GM20431 (cell line): Measurements from ENCODE around the gene CADPS2.

Source experiments
- in situ Hi-C: fragments of 300-500 bp; cut with MseI, MboI; formaldehyde crosslinking; loops from one replicate; pipeline ENCODE4 v1.15.0; 2020; ENCODE audit warnings: low sequenced_read_pairs; ENCODE audit not compliant: unreplicated experiment

CADPS2 gene

GRCh38 chr7:122886357-122887081 is at the start of gene CADPS2:
Gene CADPS2 (minus strand): TSS chr7:122886460. CDS start chr7:122886337, 123 bp downstream.
- in situ Hi-C loops, result no loop called here

GRCh38 chr7:122935620-122936019 is 49.4 kb upstream of the CADPS2 start:
- in situ Hi-C loops, result no loop called here

GRCh38 chr7:122919643-122920181 is 33.5 kb upstream of the CADPS2 start:
- in situ Hi-C loops, result no loop called here

DNA sequence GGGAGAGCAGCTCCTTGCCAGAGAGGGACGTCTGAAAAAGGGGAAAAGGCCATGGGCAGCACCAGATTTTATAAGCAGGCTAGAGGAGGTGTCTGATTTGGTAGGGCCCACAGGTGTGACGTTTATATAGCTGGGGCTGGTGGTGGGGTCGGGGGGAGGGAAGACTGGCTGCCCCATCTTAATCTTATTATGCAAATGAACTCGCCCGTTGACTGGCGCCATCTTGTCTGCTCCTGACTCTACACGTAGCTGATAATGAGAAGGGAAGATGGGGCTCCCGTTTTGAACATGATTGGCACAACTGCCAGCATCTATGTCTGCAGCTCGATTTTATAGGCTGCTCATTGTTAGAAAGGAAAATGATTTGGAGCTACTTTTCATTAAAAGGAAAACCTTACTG is 28.6 kb upstream of the CADPS2 start:
- in situ Hi-C loops, result no loop called here

DNA sequence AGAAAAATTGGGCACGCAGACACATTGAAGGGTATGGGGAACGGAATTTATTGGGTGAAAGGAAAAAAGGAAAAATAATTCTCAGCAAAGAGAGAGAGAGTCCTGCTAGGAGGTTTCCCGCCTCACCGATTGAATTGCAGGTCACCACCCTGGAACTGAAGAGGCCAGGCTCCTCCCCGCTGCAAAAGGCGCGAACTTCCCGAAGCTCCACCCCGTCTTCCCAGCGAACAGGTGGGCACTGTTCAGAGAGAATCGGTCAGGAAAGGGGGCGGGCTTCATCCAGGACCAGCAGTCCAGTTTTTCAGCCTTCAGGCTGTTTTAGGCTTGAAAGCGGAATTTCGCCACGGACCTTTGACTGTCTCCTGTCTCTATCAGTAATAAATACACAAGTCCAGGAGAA is 27.3 kb upstream of the CADPS2 start:
- in situ Hi-C loops, result no loop called here

DNA sequence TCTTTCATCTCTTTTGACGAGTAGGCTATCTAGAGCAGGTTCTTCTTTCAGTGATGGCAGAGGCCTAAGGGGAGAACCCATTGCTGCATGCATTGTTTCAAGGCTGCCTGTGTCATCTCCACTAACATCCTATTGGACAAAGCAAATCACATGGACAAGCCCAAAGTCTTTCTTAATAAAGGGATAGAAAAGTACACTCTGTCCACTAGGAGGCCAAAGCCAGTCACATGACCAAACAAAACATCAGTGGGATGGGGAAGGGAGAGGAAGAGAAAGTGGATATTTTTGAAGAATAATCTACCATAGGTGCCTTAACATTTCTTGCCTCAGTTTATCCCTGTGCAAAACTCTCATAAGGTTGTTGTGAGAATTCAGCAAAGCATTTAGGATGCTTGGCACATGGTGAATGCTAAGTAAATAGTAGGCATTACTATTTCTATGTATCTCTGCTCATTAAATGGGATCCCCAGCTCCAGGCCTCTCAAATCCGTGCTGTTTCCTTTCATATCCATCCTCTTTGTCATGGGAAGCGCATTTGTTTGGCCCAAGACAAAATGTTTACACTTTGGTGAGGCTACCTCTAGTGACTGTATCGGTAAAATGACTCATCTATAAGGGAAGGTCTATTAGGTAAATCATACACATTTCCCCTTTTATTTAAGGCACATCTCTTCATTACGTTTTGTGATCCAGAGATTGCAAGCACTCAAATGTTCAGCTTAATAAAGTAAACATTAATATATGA is 16.7 kb upstream of the CADPS2 start:
- in situ Hi-C loops, result no loop called here

GRCh38 chr7:122901250-122901649 is 15.0 kb upstream of the CADPS2 start:
- in situ Hi-C loops, result no loop called here

GRCh38 chr7:122896509-122896908 is 10.2 kb upstream of the CADPS2 start:
- in situ Hi-C loops, result no loop called here

- in situ Hi-C loops, result no loop called here
Measured at GRCh38 chr7:122893486-122893885, 7.2 kb upstream of the CADPS2 start.

DNA sequence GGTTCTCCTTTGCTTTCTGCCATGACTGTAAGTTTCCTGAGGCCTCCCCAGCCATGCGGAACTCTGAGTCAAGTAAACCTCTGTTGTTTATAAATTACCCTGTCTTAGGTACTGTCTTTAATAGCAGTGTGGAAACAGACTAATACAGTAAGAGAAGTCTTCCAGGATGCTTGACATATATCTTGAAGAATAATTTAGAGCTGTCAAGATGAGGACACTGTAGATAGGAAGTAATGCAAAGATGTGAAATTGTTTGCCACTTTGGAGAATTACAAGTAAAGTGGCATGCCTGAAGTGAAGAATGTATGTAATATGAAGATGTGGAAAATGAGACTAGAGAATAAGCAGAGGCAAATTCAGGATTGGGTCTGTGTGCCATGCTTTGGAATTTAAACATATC is 2.9 kb upstream of the CADPS2 start:
- in situ Hi-C loops, result no loop called here

DNA sequence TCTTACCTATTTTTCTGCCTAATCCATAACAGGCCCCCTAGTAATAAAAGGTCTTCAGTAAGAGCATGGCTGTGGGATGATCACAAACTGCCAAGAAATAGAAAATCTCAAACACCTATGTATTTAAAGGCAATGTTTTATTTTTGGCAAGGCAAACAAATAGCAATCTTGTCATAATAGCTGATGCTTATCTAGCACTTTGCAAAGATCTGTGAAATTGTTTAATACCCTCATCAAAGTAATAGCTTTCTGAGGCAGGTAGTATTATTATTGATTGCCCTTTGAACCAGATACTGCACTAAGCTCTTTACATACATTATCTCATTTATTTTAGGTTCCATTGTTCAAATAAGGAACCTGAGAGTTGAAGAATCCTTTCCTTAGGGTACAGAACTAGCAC is 1.6 kb upstream of the CADPS2 start:
- in situ Hi-C loops, result no loop called here

- in situ Hi-C loops, result no loop called here
Measured at GRCh38 chr7:122887198-122887597, 938 bp upstream of the CADPS2 start.

GRCh38 chr7:122885583-122886356 is 490 bp downstream of the CADPS2 start:
- in situ Hi-C loops, result no loop called here

- in situ Hi-C loops, result no loop called here
Measured at GRCh38 chr7:122884186-122884585, 2.1 kb downstream of the CADPS2 start.

- in situ Hi-C loops, result no loop called here
Measured at GRCh38 chr7:122883049-122883680, 3.1 kb downstream of the CADPS2 start.

GRCh38 chr7:122881324-122881723 is 4.9 kb downstream of the CADPS2 start:
- in situ Hi-C loops, result no loop called here

DNA sequence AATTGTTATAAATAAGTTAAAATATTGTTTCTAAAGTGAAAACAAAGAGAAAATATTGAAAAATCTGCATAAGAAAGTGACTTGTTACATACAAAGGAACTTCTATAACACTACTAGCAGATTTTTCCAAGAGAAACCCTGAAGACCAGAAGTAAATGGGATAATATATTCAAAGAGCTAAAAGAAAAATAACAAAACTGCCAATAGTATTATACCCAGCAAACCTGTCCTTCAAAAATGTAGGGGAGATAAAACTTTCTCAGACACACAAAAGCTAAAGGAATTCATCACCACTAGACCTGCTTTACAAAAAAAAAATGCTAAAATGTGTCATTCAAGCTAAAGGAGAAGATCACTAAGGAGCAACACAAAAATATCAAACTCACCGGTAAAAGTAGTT is 17.0 kb downstream of the CADPS2 start:
- in situ Hi-C loops, result no loop called here

DNA sequence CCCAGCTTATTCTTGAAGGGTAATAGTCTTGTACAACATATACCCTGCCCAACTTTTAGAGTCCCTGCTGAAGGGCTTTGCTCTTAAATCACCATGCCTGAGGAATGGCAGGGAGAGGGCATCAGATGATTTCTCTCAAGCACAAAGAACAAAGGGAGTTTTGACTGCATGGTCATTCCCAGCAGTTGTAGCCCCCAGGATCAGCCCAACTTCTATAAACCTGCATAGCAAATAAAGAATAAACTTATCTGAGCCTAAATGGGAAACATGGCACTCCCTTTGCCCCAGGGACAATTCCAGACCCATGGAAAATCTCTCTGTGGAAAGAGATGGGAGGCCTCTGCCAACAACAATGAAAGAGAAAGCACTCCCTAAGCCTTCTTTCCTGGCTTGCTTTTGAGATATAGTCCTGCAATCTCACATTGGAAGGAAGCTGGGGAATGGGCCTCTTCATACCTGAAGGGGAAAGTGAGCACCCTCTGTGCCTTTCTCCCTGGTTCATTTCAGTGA is 18.7 kb downstream of the CADPS2 start:
- in situ Hi-C loops, result no loop called here

- in situ Hi-C loops, result no loop called here
Measured at GRCh38 chr7:122864838-122865237, 21.4 kb downstream of the CADPS2 start.

GRCh38 chr7:122864016-122864415 is 22.2 kb downstream of the CADPS2 start:
- in situ Hi-C loops, result no loop called here
